ENCODE results near the gene RPTN.

The RPTN gene

DNA sequence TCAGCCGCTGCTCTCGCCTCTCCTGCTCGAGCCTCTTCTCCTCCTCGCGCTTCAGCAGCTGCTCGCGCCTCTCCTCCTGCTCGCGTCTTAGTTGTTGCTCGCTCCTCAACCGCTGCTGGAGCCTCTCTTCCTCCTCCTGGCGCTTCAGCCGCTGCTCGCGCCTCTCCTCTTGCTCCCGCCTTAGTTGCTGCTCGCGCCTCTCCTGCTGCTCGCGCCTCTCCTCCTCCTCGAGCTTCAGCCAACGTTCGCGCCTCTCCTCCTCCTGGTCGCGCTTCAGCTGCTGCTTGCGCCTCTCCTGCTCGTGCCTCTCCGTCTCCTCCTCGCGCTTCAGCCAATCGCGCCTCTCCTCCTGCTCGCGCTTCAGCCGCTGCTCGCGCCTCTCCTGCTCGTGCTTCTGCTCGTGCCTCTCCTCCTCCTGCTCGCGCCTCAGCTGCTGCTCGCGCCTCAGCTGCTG lies 47.5 kb downstream of the RPTN start:
- DNase-seq (ENCODE audit: low spot score): peak; percentile 51

DNA sequence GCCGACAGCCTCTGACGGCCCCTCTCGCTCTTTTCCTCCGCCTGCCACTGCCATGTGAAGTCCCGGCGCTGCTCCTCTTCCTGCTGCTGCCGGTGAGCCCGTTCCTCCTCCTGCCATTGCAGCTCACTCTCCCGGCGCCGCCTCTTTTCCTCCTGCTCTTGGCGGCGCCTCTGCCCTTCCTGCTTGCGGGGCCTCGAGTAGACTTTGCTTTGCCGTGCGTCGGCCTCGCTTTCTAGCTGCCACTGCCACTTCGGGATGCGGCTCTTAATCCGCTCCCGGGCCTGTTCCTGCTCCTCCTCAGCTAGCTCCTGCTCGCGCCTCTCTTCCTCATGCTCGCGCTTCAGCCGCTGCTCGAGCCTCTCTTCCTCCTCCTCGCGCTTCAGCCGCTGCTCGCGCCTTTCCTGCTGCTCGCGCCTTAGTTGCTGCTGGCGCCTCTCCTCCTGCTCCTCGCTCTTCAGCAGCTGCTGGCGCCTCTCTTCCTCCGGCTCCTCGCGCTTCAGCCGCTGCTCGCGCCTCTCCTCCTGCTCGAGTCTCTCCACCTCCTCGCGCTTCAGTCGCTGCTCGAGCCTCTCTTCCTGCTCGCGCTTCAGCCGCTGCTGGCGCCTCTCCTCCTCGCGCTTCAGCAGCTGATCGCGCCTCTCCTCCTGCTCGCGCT lies 48.0 kb downstream of the RPTN start:
- peak; percentile 40 for DNase-seq (ENCODE audit: low spot score)

DNA sequence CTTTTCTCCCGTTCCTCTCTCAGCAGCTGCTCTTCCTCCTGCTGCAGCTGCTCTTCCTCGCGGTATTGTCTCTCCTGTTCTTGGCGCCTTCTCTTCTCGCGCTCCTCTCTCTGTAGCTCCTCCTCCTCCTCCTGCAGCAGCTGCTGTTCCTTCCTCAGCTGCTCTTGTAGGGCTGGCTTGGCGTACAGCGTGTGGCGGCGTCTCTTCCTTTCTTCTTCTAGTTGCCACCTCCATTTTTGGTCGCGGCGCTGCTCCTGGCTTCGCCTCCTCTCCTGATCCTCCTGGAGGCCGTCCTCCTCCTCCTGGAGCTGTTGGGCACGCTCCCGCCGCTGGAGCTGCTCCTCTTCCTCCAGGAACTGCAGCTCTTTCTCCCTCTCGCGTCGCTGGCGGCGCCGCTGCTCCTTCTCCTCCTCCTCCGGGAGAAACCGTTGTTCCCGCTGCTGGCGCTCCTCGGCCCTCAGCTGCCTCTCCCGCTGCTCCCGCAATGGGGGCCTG lies 48.6 kb downstream of the RPTN start:
- peak; percentile 39 for DNase-seq (ENCODE audit: low spot score)

DNA sequence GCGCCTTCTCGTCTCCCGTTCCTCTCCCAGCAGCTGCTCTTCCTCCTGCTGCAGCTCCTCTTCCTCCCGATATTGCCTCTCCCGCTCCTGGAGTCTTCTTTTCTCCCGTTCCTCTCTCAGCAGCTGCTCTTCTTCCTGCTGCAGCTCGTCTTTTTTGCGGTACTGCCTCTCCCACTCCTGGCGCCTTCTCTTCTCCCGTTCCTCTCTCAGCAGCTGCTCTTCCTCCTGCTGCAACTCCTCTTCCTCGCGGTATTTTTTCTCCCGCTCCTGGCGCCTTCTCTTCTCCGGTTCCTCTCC lies 49.1 kb downstream of the RPTN start:
- DNase-seq (ENCODE audit: low spot score): no peak

DNA sequence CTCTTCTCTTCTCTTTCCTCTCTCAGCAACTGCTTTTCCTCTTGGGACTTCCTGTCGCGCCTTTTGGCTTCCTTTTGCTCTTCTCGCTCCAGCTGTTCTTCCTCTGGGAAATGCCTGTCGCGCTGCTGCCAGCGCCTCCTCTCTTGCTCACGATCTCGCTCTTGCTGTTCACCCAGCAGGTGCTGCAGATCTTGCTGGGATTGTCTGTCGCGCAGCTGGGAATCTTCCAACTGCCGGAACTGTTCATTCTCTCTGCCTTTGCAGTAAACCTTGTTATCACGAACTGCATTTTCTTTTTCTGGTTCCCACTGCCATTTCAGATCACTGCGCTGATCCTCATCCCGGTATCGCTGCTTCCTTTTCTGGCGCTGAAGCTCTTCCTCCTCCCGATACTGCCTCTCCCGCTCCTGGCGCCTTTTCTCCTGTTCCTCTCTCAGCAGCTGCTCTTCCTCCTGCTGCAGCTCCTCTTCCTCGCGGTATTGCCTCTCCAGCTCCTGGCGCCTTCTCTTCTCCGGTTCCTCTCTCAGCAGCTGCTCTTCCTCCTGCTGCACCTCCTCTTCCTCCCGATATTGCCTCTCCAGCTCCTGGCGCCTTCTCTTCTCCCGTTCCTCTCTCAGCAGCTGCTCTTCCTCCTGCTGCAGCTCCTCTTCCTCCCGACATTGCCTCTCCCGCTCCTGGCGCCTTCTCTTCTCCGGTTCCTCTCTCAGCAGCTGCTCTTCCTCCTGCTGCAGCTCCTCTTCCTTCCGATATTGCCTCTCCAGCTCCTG lies 49.6 kb downstream of the RPTN start:
- DNase-seq (ENCODE audit: low spot score): no peak

DNA sequence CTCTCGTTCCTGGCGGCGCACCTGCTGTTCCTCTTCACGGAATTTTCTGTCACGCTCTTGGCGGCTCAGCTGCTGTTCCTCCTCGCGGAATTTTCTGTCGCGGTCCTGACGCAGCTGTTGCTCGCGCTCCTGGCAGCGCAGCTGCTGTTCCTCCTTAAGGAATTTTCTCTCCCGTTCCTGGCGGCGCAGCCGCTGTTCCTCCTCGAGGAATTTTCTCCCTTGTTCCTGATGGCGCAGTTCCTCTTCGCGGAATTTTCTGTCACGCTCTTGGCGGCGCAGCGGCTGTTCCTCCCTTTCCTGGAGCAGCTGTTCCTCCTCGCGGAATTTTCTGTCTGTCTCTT lies 50.2 kb downstream of the RPTN start:
- no peak for DNase-seq (ENCODE audit: low spot score)

DNA sequence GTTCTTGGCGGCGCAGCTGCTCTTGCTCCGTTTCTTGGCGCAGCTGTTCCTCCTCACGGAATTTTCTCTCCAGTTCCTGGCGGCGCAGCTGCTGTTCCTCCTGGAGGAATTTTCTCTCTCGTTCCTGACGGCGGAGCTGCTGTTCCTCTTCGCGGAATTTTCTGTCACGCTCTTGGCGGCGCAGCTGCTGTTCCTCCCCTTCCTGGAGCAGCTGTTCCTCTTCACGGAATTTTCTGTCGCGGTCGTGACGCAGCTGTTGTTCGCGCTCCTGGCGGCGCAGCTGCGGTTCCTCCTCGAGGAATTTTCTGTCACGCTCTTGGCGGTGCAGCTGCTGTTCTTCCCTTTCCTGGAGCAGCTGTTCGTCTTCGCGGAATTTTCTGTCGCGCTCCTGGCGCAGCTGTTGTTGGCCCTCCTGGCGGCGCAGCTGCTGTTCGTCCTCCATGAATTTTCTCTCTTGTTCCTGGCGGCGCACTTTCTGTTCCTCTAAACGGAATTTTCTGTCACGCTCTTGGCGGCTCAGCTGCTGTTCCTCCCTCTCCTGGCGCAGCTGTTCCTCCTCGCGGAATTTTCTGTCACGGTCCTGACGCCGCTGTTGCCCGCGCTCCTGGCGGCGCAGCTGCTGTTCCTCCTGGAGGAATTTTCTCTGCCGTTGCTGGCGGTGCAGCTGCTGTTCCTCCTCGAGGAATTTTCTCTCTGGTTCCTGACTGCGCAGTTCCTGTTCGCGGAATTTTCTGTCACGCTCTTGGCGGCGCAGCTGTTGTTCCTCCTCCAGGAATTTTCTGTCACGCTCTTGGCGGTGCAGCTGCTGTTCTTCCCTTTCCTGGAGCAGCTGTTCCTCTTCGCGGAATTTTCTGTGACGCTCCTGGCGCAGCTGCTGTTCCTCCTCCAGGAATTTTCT lies 50.8 kb downstream of the RPTN start:
- no peak for DNase-seq (ENCODE audit: low spot score)

DNA sequence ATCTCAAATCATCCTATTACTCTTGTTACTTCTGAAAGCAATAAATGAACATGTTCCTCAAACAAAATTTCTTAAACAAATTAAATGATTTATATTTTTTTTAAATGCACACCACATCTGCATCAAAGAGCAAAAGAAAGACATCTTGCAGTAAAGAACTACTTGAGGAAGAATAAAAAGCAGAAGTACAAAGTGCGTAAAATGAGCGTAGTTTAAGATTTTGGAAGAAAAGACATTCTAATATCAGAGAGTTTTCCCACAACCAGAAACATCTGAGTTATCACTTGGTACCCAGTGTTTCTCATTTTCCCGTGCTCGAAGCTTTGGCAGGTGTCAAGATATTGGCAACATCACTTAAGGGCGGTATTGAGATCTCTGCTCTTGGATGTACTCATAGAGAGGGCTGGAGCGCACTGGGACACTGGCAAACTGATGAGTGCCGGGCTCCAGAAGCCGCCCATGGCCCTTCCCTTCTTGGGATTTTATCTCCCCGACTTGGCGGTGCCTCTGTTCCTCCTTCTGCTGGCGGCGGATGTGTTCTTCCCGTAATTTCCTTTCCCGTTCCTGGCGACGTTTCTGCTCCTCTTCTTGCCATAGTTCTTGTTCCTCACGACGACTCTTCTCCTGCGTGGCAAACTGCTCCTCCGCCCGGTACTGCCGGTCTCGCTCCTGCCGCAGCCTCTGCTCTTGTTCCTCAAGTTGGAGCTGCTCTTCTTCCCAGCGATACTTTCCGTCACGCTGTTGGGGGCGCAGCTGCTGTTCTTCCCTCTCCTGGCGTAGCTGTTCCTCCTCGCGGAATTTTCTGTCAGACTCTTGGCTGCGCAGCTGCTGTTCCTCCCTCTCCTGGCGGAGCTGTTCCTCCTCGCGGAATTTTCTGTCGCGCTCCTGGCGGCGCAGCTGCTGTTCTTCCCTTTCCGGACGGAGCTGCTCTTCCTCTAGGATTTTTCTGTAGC lies 51.7 kb downstream of the RPTN start:
- DNase-seq (ENCODE audit: low spot score): no peak

DNA sequence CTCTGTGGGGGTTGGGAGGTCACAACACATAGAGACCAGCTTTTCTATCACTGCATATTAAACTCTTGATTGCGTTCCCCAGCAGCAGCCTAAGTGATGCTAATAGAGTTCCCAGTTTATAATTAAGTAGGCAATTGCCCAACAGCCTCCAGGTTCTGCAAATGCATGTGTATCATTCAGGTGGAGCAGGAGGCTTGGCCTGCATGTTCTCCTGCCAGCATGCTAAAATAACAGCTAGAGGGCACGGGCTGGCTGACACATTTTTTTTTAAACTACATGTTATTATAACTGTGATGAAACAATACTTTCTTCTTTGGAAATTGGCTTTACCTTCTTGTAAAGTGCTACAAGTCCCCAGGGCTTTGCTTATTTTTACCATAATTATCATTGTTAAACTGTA lies 54.2 kb downstream of the RPTN start:
- no peak for DNase-seq (ENCODE audit: low spot score)

Measured in activated CD4-positive, alpha-beta T cell treated with anti-CD3 and anti-CD28 coated beads, Interleukin-2, Interleukin-4, amounts not matched to agents 100 ng/mL and 50 ng/mL, durations not matched to agents 16 hours and 8 hours (primary cell).